ENCODE measurements around the gene DTNBP1. TPM values are rescaled to one million over a fixed set of nuclear protein-coding genes. Genes with fewer than 3 reads are reported as not detected.

Gene DTNBP1
- total and polyA plus RNA-seq, 2 of the 8 experiments (the other 6 are each of a cell fraction or from before 2014, with no cell fraction given), result 13.5 to 22.1 TPM

- peak; percentile 62 for FAIRE-seq
- peaks cover 15% of the 10 kb centered on the region for H3K79me1 ChIP-seq (ENCODE audit: low read depth, low read length)
- POLR2A ChIA-PET (ENCODE audit: partially characterized antibody), result interaction anchor here (0.9 kb wide), 1 partner anchor 28 kb away, joined by 3 read pairs; no protein-coding TSS in a partner anchor
- TF ChIP-seq POU5F1 (IDR thresholded peaks at IDR 0.05; ENCODE audit: low read depth, low read length), result no peak
- TF ChIP-seq CTBP2 (IDR thresholded peaks at IDR 0.05; ENCODE audit: borderline replicate concordance, insufficient read depth, insufficient read length, low read length), result no peak
- no peak for TF ChIP-seq HDAC2 (IDR thresholded peaks at IDR 0.05; ENCODE audit: borderline replicate concordance in 1 of 2, low read depth in 2 of 2, low read length in 2 of 2)
- no peak for TF ChIP-seq TAF1 (IDR thresholded peaks at IDR 0.05; ENCODE audit: low read depth, low read length)
- TF ChIP-seq PHF8 (conservative IDR thresholded peaks at IDR 0.05; ENCODE audit: low read depth, low read length), result no peak
- no peak for TF ChIP-seq CHD1 (IDR thresholded peaks at IDR 0.05; ENCODE audit: low read depth, low read length)
- TF ChIP-seq SP2 (IDR thresholded peaks at IDR 0.05; ENCODE audit: low read length), result no peak
- no peak for TF ChIP-seq TEAD4 (IDR thresholded peaks at IDR 0.05; ENCODE audit: low read depth, low read length)
- no peak for TF ChIP-seq NANOG (IDR thresholded peaks at IDR 0.05; ENCODE audit: insufficient read depth, low read depth, low read length, poor library complexity, severe bottlenecking)
- TF ChIP-seq MAFK (IDR thresholded peaks at IDR 0.05; ENCODE audit: low read depth, low read length), result no peak
- no peak for TF ChIP-seq FOSL1 (IDR thresholded peaks at IDR 0.05; ENCODE audit: insufficient read depth, low read depth, low read length)
- no peak for TF ChIP-seq YY1 (IDR thresholded peaks at IDR 0.05; ENCODE audit: low read depth, low read length)
Measured at GRCh38 chr6:15491255-15491985, 171.4 kb downstream of the DTNBP1 start.

More at GRCh38 chr6:15491255-15491985, 171.4 kb downstream of the DTNBP1 start:
- no peaks in the 10 kb centered on the region for H3K23me2 ChIP-seq (ENCODE audit: low read depth, low read length)
- no peak overlapping the region for H3K9ac ChIP-seq (replicated peaks in 1 of 4; ENCODE audit: extremely low read depth in 1 of 4, low read depth in 3 of 4, low read length in 3 of 4)
- no peak overlapping the region for H4K5ac ChIP-seq (ENCODE audit: insufficient read length, low read depth, low read length)
- peaks cover 16 to 57% (median 44%) of the 10 kb centered on the region in 4 experiments for H3K36me3 ChIP-seq (ENCODE audit: control insufficient read depth in 2 of 4, insufficient read depth in 4 of 4, low read length in 3 of 4)
- no peak overlapping the region for H2BK5ac ChIP-seq (ENCODE audit: low read depth, low read length)
- H3K79me2 ChIP-seq (ENCODE audit: control insufficient read depth in 1 of 2, insufficient read depth in 2 of 2, low read length in 2 of 2), result peaks cover 7 to 93% of the 10 kb centered on the region in 2 experiments
- whole genome bisulfite sequencing, 2 experiments (ENCODE audit: extremely low coverage in 1 of 2, insufficient coverage in 1 of 2, insufficient read length in 1 of 2, insufficient replicate concordance in 2 of 2, low coverage in 1 of 2, low lambda C conversion rate in 2 of 2, missing lambda C conversion rate in 1 of 2), result 34% methylated on average over 9 of the region's 9 CpGs; no CpG with 5 or more reads in 1 of the 2 experiments
- H3K4ac ChIP-seq (replicated peaks; ENCODE audit: insufficient read length, low read depth, low read length), result no peak overlapping the region
- H2BK15ac ChIP-seq (ENCODE audit: low read length), result 0 out of 2 replicates have a peak overlapping the region, but pooled peaks have one; percentile 62
- H3K4me1 ChIP-seq (replicated peaks in 1 of 4; ENCODE audit: control insufficient read depth in 3 of 4, insufficient read depth in 4 of 4, low read length in 3 of 4), result peaks cover 23 to 38% (median 31%) of the 10 kb centered on the region in 4 experiments
- H3K23ac ChIP-seq (ENCODE audit: insufficient read length), result no peak overlapping the region
- H4K8ac ChIP-seq (ENCODE audit: extremely low read depth, insufficient read depth, low read length), result no peak overlapping the region
- H2BK12ac ChIP-seq (ENCODE audit: low read depth, low read length), result no peak overlapping the region; the same call in 1 of the 2 replicates
- DNase-seq (ENCODE audit: low read depth in 1 of 2, low spot score in 2 of 2), result peak in 1 of 2 experiments; percentile 77
- peak overlapping the region; percentile 15 to 68; a peak in 3 of 4 replicates for H3K4me2 ChIP-seq (ENCODE audit: insufficient read depth in 1 of 2, low read depth in 2 of 2, low read length in 2 of 2)
- H2AK5ac ChIP-seq (ENCODE audit: low read depth, low read length), result no peak overlapping the region
- no peak overlapping the region for H2BK20ac ChIP-seq (ENCODE audit: low read length)
- H2BK120ac ChIP-seq (replicated peaks; ENCODE audit: low read depth, low read length), result no peak overlapping the region
- no peaks in the 10 kb centered on the region for H3K27me3 ChIP-seq (replicated peaks in 1 of 4; ENCODE audit: control insufficient read depth in 3 of 4, extremely low read depth in 1 of 4, insufficient read depth in 3 of 4, low read length in 3 of 4)
- no peaks in the 10 kb centered on the region for H3K9me3 ChIP-seq (ENCODE audit: insufficient read depth in 2 of 2, low read depth in 1 of 2, low read length in 1 of 2)
- H4K20me1 ChIP-seq (replicated peaks in 1 of 2; ENCODE audit: control insufficient read depth in 1 of 2, insufficient read depth in 2 of 2, low read length in 2 of 2), result peaks cover 60 to 62% of the 10 kb centered on the region in 2 experiments
- peak overlapping the region in 1 of 4 experiments; percentile 5; a peak in 1 of 8 replicates for H3K4me3 ChIP-seq (ENCODE audit: extremely low read depth in 1 of 4, insufficient read depth in 2 of 4, low read depth in 3 of 4, low read length in 4 of 4)
- H3K27ac ChIP-seq (ENCODE audit: low read depth, low read length), result no peak overlapping the region
- no peak overlapping the region for H4K91ac ChIP-seq (replicated peaks; ENCODE audit: insufficient read length, low read length)
- no peak overlapping the region for H3K14ac ChIP-seq (ENCODE audit: insufficient read length)
- H2AFZ ChIP-seq (ENCODE audit: low read length), result no peak overlapping the region
- no peak overlapping the region for H3K18ac ChIP-seq (ENCODE audit: extremely low read depth, low read length)
- CTCF ChIA-PET (ENCODE audit: partially characterized antibody), result interaction anchor here (0.5 to 2.0 kb wide), 11 partner anchors 9 to 1222 kb away, joined by 3 to 9 read pairs (median 4); no protein-coding TSS in a partner anchor
- H3K56ac ChIP-seq (replicated peaks; ENCODE audit: insufficient read length, low read depth, low read length), result no peak overlapping the region
